Lung microvascular endothelial cell (primary cell): ENCODE measurements around the gene SLC38A11. TPM values are rescaled to one million over a fixed set of nuclear protein-coding genes. Genes with fewer than 3 reads are reported as not detected.
"Not testable (repeated sequence)": the region's sequence is repeated elsewhere in the genome, so short reads cannot be mapped to it uniquely, and the experiment has no call there.

Experiments
- DNase-seq, 2 donors: peaks; one replicate each; pipeline versions ENCODE4 v3.0.0 to v3.0.0-alpha.2; 2010; ENCODE audit warnings: low read depth in 2 of 2
- total RNA-seq: library from RNA; depleted of rRNA; stranded (reverse); fragments of >200 nt; gene quantifications from 2 replicates; pipeline ENCODE4 v1.2.1, GENCODE V29; 2014

Gene SLC38A11
- total RNA-seq, 1 donor from 2014 or later, result not detected

DNA sequence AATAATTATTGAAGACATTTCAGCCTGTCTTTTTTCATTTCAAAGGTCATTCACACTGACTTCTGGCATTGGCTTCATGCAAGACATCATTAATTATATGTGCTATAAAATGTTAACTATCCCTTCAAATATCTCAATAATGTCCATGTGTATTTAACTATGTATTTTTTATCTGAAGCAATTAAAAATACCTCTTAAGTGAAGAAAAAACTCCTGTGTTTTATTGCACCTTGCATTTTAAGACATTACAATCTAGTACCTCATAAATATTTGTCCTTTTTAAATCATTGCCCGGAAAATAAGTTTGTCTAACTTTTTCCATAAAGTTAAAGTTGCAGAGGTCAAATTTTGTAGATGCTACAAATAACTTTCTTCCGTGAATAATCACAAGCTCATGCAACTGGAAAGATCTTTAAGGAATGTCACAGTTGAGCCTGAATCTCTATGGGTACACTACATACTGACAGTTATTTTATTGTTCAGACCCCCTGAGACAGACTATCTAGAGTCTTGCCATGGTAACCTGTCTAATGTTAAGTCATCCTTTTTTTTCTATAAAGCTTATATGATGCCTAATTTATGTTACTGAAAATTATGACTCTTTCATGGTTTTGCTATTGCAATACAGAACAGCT lies 75.3 kb downstream of the SLC38A11 start:
- no peak for DNase-seq

- no peak for DNase-seq
These were observed 77.4 kb downstream of the SLC38A11 start for GRCh38 chr2:164877927-164878326.

DNA sequence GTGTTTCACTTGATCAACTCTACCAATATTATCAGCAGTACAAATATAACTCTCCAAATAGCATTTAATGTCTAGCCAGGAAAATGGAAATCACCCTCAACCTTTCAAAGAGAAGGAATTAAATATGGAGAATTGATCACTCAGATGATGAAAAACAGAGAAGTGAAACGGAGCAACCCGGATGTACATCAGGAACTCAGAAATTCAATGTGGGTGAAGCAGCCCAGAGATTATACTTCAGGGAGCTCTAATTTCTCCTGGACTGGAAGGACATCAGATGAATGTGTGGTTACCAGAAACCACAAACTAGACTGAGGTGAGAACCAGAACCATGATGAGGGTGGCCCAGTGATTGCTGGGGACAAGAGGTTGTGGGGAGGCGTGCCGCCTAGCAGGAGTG lies 78.2 kb downstream of the SLC38A11 start:
- DNase-seq, result no peak

DNA sequence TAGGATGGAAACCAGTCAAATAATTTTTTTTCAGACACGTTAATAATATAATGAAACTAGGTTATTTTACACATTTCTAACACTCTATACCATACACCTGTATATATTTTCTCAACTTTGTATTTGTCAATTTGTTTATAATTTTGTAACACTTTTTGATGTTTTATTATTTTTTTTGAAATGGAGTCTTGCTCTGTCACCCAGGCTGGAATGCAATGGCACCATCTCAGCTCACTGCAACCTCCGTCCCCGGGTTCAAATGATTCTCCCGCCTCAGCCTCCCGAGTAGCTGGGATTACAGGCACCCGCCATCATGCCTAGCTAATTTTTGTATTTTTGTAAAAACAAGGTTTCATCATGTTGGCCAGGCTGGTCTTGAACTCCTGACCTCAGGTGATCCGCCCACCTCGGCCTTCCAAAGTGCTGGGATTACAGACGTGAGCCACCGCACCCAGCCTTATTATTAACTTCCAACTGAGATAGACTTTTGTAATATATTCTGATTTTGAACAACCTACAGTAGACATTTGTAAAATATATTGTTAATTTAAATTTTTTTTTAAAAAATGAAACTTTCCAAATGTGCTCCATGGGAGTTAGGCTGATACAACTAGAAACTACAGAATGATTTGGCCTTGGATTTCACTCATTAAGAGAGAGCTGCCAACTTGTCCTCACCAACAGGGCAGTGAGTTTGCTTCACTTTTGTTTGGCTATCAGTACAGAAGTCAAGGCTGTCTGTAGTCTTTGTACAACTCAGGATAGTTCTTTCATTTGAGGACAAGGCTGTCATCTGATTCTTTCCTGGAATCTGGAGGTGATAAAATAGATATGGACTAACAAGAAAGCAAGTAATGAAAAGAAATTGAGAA lies 79.8 kb downstream of the SLC38A11 start:
- DNase-seq, result no peak

- DNase-seq, result no peak
These were observed 82.0 kb downstream of the SLC38A11 start for GRCh38 chr2:164873210-164873908.

DNA sequence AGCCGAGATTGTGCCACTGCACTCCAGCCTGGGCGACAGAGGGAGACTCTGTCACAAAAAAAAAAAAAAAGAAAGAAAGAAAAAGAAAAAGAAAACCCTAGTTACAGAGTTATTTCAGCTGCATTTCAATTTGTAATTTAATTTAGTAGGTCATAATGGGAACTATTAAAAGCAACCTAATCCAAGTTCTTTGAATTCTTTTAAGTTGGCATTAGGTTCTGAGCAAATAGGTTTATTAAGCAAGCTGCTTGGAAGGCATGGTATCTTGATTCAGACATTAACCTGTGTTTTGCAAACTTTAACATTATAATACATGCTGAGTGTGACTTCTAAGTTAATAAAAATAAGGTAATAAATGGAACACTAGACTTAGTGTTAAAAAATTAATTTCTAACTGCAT lies 83.9 kb downstream of the SLC38A11 start:
- no peak for DNase-seq

GRCh38 chr2:164869420-164869772 lies 85.9 kb downstream of the SLC38A11 start:
- no peak for DNase-seq

- DNase-seq, result no peak
These were observed 86.5 kb downstream of the SLC38A11 start for GRCh38 chr2:164868563-164869419.

GRCh38 chr2:164867779-164868397 lies 87.4 kb downstream of the SLC38A11 start:
- no peak for DNase-seq

- not testable (repeated sequence) for DNase-seq
These were observed 88.9 kb downstream of the SLC38A11 start for GRCh38 chr2:164866381-164866780.

- DNase-seq, result no peak
These were observed 94.7 kb downstream of the SLC38A11 start for GRCh38 chr2:164860694-164861042.

DNA sequence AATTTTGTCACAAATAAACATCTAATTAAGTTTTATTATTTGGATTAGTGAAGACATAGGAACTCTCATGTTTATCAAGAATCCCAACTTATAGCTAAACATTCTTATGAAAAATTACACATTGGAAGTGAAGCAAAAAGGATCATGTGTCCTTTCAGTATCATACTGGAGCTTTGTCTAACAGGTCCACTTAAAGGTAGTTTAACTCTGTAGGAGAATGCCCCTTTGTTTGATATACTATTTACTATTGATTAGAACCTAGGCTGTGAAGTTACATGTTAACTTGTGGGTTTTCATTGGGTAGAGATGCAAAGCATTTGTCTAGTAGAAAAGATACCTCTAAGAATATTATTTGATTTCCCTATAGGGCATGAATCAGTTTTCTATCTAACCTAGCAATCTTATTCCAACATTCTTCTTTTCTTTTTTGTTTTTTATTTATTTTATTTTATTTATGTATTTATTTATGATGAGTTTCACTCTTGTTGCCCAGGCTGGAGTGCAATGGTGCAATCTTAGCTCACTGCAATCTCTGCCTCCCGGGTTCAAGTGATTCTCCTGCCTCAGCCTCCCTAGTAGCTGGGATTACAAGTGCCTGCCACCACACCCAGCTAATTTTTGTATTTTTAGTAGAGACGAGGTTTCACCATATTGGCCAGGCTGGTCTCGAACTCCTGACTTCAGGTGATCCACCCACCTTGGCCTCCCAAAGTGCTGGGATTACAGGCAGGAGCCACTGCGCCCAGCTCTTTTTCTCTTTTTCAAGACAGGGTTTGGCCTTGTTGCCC lies 95.2 kb downstream of the SLC38A11 start:
- DNase-seq, result not testable (repeated sequence)

- DNase-seq, result no peak
These were observed 96.0 kb downstream of the SLC38A11 start for GRCh38 chr2:164859251-164859818.

DNA sequence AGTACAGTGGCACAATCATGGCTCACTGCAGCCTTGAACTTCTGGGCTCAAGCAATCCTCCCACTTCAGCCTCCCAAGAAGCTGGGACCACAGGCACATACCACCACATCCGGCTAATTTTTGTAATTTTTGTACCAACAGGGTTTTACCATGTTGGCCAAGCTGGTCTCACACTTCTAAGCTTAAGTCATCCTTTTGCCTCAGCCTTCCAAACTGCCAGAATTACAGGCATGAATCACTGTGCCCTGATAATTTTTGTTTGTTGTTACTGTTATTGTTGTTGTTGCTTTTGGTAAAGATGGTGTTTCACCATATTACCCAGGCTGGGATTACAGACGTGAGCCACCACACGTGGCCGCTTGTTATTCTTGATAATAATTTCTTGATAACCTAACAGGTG lies 103.2 kb downstream of the SLC38A11 start:
- no peak for DNase-seq

DNA sequence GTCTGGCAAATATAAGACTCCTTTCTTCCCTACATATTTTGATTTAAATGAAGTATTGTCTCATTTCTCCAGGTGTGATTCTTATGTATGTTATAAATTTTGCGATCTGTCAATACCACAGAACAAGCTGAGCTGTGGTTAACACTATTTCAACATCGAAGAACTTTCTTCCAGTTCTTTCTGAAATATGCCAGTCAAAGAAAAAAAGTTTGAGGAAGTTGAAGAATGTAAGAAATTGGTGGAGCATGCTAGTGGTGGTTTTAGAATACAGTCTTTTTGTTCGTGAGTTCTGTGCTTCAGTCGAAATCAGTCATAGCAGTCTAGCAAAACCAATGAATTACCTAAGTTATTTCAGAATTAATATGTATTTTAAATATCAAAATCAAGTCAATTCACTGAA lies 105.1 kb downstream of the SLC38A11 start:
- no peak for DNase-seq

GRCh38 chr2:164849506-164849905 lies 105.8 kb downstream of the SLC38A11 start:
- no peak for DNase-seq

GRCh38 chr2:164847981-164848741 lies 107.2 kb downstream of the SLC38A11 start:
- no peak for DNase-seq

DNA sequence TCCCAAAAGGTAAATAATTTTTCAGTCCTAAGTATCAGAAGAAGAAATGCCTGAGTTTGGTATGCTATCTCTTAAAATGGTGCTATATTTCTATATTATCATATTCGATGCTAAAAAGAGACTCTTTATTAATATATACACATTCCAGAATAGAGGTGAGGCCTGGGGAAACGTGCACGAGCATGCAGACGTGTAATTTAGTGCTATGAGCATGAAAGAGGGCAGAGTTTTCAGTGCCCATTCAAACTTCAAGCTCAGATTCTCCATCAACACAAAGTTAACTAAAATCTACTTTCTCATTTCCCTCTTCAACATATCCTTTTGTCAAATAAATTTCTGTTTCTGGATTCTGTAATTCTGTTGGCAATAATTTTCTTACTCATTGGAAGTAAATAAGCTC lies 108.0 kb downstream of the SLC38A11 start:
- DNase-seq, result no peak

- no peak for DNase-seq
These were observed 109.0 kb downstream of the SLC38A11 start for GRCh38 chr2:164846276-164846675.
